Measurements from ENCODE around the gene FNDC5. TPM values are rescaled to one million over a fixed set of nuclear protein-coding genes. Genes with fewer than 3 reads are reported as not detected.

FNDC5 gene
- total and polyA plus RNA-seq, 2 of the 13 experiments (the other 11 are each of a cell fraction or from before 2014, with no cell fraction given): 1.4 to 3.1 TPM

GRCh38 chr1:32825181-32825580 lies 45.5 kb downstream of the FNDC5 start (continued):
- no peak for TF ChIP-seq ATF4 (CRISPR knock-in tag; IDR thresholded peaks at IDR 0.05)
- no peak for TF ChIP-seq BCL3 (CRISPR knock-in tag; IDR thresholded peaks at IDR 0.05)
- no peak for TF ChIP-seq ZNF274 (CRISPR knock-in tag; IDR thresholded peaks at IDR 0.05)
- no peak for TF ChIP-seq MAX (IDR thresholded peaks at IDR 0.05)
- TF ChIP-seq THYN1 (CRISPR knock-in tag; IDR thresholded peaks at IDR 0.05; ENCODE audit: borderline replicate concordance, low read depth): no peak
- no peak for TF ChIP-seq GZF1 (CRISPR knock-in tag; IDR thresholded peaks at IDR 0.05)
- TF ChIP-seq ZFP36L1 (CRISPR knock-in tag; IDR thresholded peaks at IDR 0.05): no peak
- TF ChIP-seq MTF2 (CRISPR knock-in tag; IDR thresholded peaks at IDR 0.05; ENCODE audit: borderline replicate concordance): no peak
- TF ChIP-seq CEBPZ (IDR thresholded peaks at IDR 0.05; ENCODE audit: low read length): no peak
